ENCODE measurements around the gene LILRA2. TPM values are rescaled to one million over a fixed set of nuclear protein-coding genes. Genes with fewer than 3 reads are reported as not detected.
"Not testable (repeated sequence)": the region's sequence is repeated elsewhere in the genome, so short reads cannot be mapped to it uniquely, and the experiment has no call there.

Gene LILRA2
- total RNA-seq, 5 donors from 2014 or later (not counting 1 experiment from before 2014, with no cell fraction given): 0.16 to 0.47 (median 0.37) TPM; not detected in 1

GRCh38 chr19:54572696-54573311, 786 bp upstream of the LILRA2 start:
- H3K9me3 ChIP-seq: no peaks in the 10 kb centered on the region
- Mint-ChIP-seq H3K9me3 (no peaks in the 10 kb centered on the region), H3K27ac (no peak overlapping the region), H3K27me3 (peaks cover 20 to 46% of the 10 kb centered on the region in 2 donors), H3K4me1 (peaks cover 0 to 13% (median 9%) of the 10 kb centered on the region in 3 donors), H3K36me3 (no peaks in the 10 kb centered on the region), H3K4me3 (no peak overlapping the region)
- H3K36me3 ChIP-seq (ENCODE audit: control insufficient read depth in 2 of 2, extremely low read depth in 1 of 2, insufficient read depth in 1 of 2, low read length in 1 of 2): no peaks in the 10 kb centered on the region
- H3K4me3 ChIP-seq (ENCODE audit: control insufficient read depth in 1 of 2, extremely low read depth in 1 of 2, low read length in 1 of 2): no peak overlapping the region
- POLR2A ChIA-PET: no interaction called here
- DNase-seq: no peak
- H3K27ac ChIP-seq (ENCODE audit: low read length): no peak overlapping the region
- no CpG with 5 or more reads among the region's 9 CpGs for WGBS (ENCODE audit: insufficient coverage)
- H3K27me3 ChIP-seq (replicated peaks in 1 of 2; ENCODE audit: control insufficient read depth in 2 of 2, extremely low read depth in 1 of 2, insufficient read depth in 2 of 2, low read length in 1 of 2): peaks cover 0 to 48% of the 10 kb centered on the region in 2 experiments
- ATAC-seq (replicated peaks in 1 of 4): no peak
- H3K4me1 ChIP-seq (ENCODE audit: control insufficient read depth in 1 of 2, extremely low read depth in 1 of 2, insufficient read depth in 2 of 2, low read length in 2 of 2): peaks cover 0 to 6% of the 10 kb centered on the region in 2 experiments
- CTCF ChIA-PET: no interaction called here

- H3K27ac ChIP-seq (ENCODE audit: low read length): no peak overlapping the region
- Mint-ChIP-seq H3K4me3 (no peak overlapping the region), H3K9me3 (peaks cover 0 to 2% (median 0%) of the 10 kb centered on the region in 3 donors), H3K4me1 (peaks cover 0 to 9% (median 9%) of the 10 kb centered on the region in 3 donors), H3K27me3 (peaks cover 20 to 44% of the 10 kb centered on the region in 2 donors), H3K27ac (no peak overlapping the region), H3K36me3 (no peaks in the 10 kb centered on the region)
- ATAC-seq (replicated peaks in 1 of 4) (no peak), DNase-seq (no peak)
- no CpG with 5 or more reads among the region's 4 CpGs for WGBS (ENCODE audit: insufficient coverage)
- POLR2A ChIA-PET: no interaction called here
- H3K27me3 ChIP-seq (replicated peaks in 1 of 2; ENCODE audit: control insufficient read depth in 2 of 2, extremely low read depth in 1 of 2, insufficient read depth in 2 of 2, low read length in 1 of 2): peaks cover 0 to 48% of the 10 kb centered on the region in 2 experiments
- CTCF ChIA-PET: no interaction called here
- peaks cover 0 to 6% of the 10 kb centered on the region in 2 experiments for H3K4me1 ChIP-seq (ENCODE audit: control insufficient read depth in 1 of 2, extremely low read depth in 1 of 2, insufficient read depth in 2 of 2, low read length in 2 of 2)
- H3K9me3 ChIP-seq: no peaks in the 10 kb centered on the region
- H3K36me3 ChIP-seq (ENCODE audit: control insufficient read depth in 2 of 2, extremely low read depth in 1 of 2, insufficient read depth in 1 of 2, low read length in 1 of 2): no peaks in the 10 kb centered on the region
- no peak overlapping the region for H3K4me3 ChIP-seq (ENCODE audit: control insufficient read depth in 1 of 2, extremely low read depth in 1 of 2, low read length in 1 of 2)
Observed at GRCh38 chr19:54574051-54574450, 461 bp downstream of the LILRA2 start.

GRCh38 chr19:54574527-54575056, 1.0 kb downstream of the LILRA2 start:
- H3K4me1 Mint-ChIP-seq: peaks cover 0 to 9% (median 9%) of the 10 kb centered on the region in 3 donors
- POLR2A ChIA-PET: no interaction called here
- H3K36me3 ChIP-seq (ENCODE audit: control insufficient read depth in 2 of 2, extremely low read depth in 1 of 2, insufficient read depth in 1 of 2, low read length in 1 of 2): no peaks in the 10 kb centered on the region
- H3K9me3 Mint-ChIP-seq: peaks cover 0 to 2% (median 0%) of the 10 kb centered on the region in 3 donors
- H3K27ac ChIP-seq (ENCODE audit: low read length): no peak overlapping the region
- H3K27me3 ChIP-seq (replicated peaks in 1 of 2; ENCODE audit: control insufficient read depth in 2 of 2, extremely low read depth in 1 of 2, insufficient read depth in 2 of 2, low read length in 1 of 2): peaks cover 0 to 48% of the 10 kb centered on the region in 2 experiments
- peaks cover 20 to 47% of the 10 kb centered on the region in 2 donors for H3K27me3 Mint-ChIP-seq
- no peaks in the 10 kb centered on the region for H3K9me3 ChIP-seq
- H3K4me3 Mint-ChIP-seq: no peak overlapping the region
- H3K4me1 ChIP-seq (ENCODE audit: control insufficient read depth in 1 of 2, extremely low read depth in 1 of 2, insufficient read depth in 2 of 2, low read length in 2 of 2): peaks cover 0 to 6% of the 10 kb centered on the region in 2 experiments
- H3K27ac Mint-ChIP-seq: no peak overlapping the region
- H3K4me3 ChIP-seq (ENCODE audit: control insufficient read depth in 1 of 2, extremely low read depth in 1 of 2, low read length in 1 of 2): no peak overlapping the region
- no peak for DNase-seq
- no peaks in the 10 kb centered on the region for H3K36me3 Mint-ChIP-seq
- WGBS (ENCODE audit: insufficient coverage): 60% methylated on average over 2 of the region's 12 CpGs
- CTCF ChIA-PET: no interaction called here
- no peak for ATAC-seq (replicated peaks in 1 of 4)

GRCh38 chr19:54575205-54575604, 1.6 kb downstream of the LILRA2 start:
- H3K27ac Mint-ChIP-seq; CTCF ChIA-PET; DNase-seq; H3K9me3 ChIP-seq; H3K36me3 ChIP-seq (ENCODE audit: control insufficient read depth in 2 of 2, extremely low read depth in 1 of 2, insufficient read depth in 1 of 2, low read length in 1 of 2); H3K9me3 Mint-ChIP-seq; POLR2A ChIA-PET; H3K4me3 ChIP-seq (ENCODE audit: control insufficient read depth in 1 of 2, extremely low read depth in 1 of 2, low read length in 1 of 2); H3K4me1 Mint-ChIP-seq; H3K27ac ChIP-seq (ENCODE audit: low read length); H3K36me3 Mint-ChIP-seq; ATAC-seq (replicated peaks in 1 of 4); H3K4me1 ChIP-seq (ENCODE audit: control insufficient read depth in 1 of 2, extremely low read depth in 1 of 2, insufficient read depth in 2 of 2, low read length in 2 of 2); H3K4me3 Mint-ChIP-seq: not testable (repeated sequence)
- 80% methylated on average over 5 of the region's 9 CpGs for WGBS (ENCODE audit: insufficient coverage)
- H3K27me3 Mint-ChIP-seq: peaks cover 20 to 44% of the 10 kb centered on the region in 2 donors
- peaks cover 0 to 48% of the 10 kb centered on the region in 2 experiments for H3K27me3 ChIP-seq (replicated peaks in 1 of 2; ENCODE audit: control insufficient read depth in 2 of 2, extremely low read depth in 1 of 2, insufficient read depth in 2 of 2, low read length in 1 of 2)

GRCh38 chr19:54576411-54576976, 2.9 kb downstream of the LILRA2 start:
- Mint-ChIP-seq H3K27me3 (peaks cover 20 to 34% of the 10 kb centered on the region in 2 donors), H3K36me3 (no peaks in the 10 kb centered on the region), H3K9me3 (peaks cover 0 to 2% (median 0%) of the 10 kb centered on the region in 3 donors), H3K4me3 (no peak overlapping the region), H3K27ac (no peak overlapping the region), H3K4me1 (peaks cover 0 to 9% (median 9%) of the 10 kb centered on the region in 3 donors)
- H3K9me3 ChIP-seq: no peaks in the 10 kb centered on the region
- no peak for DNase-seq
- H3K27ac ChIP-seq (ENCODE audit: low read length): no peak overlapping the region
- CTCF ChIA-PET: no interaction called here
- peaks cover 0 to 6% of the 10 kb centered on the region in 2 experiments for H3K4me1 ChIP-seq (ENCODE audit: control insufficient read depth in 1 of 2, extremely low read depth in 1 of 2, insufficient read depth in 2 of 2, low read length in 2 of 2)
- H3K4me3 ChIP-seq (ENCODE audit: control insufficient read depth in 1 of 2, extremely low read depth in 1 of 2, low read length in 1 of 2): no peak overlapping the region
- POLR2A ChIA-PET: no interaction called here
- H3K27me3 ChIP-seq (replicated peaks in 1 of 2; ENCODE audit: control insufficient read depth in 2 of 2, extremely low read depth in 1 of 2, insufficient read depth in 2 of 2, low read length in 1 of 2): peaks cover 0 to 39% of the 10 kb centered on the region in 2 experiments
- WGBS (ENCODE audit: insufficient coverage): 50% methylated on average over 2 of the region's 6 CpGs
- no peaks in the 10 kb centered on the region for H3K36me3 ChIP-seq (ENCODE audit: control insufficient read depth in 2 of 2, extremely low read depth in 1 of 2, insufficient read depth in 1 of 2, low read length in 1 of 2)
- no peak for ATAC-seq (replicated peaks in 1 of 4)

GRCh38 chr19:54577334-54577733, 3.7 kb downstream of the LILRA2 start:
- Mint-ChIP-seq H3K36me3 (no peaks in the 10 kb centered on the region), H3K27ac (no peak overlapping the region), H3K4me3 (no peak overlapping the region), H3K4me1 (peaks cover 0 to 9% (median 8%) of the 10 kb centered on the region in 3 donors), H3K9me3 (peaks cover 0 to 3% (median 0%) of the 10 kb centered on the region in 3 donors), H3K27me3 (peaks cover 19 to 27% of the 10 kb centered on the region in 2 donors)
- H3K36me3 ChIP-seq (ENCODE audit: control insufficient read depth in 2 of 2, extremely low read depth in 1 of 2, insufficient read depth in 1 of 2, low read length in 1 of 2): no peaks in the 10 kb centered on the region
- H3K4me3 ChIP-seq (ENCODE audit: control insufficient read depth in 1 of 2, extremely low read depth in 1 of 2, low read length in 1 of 2): no peak overlapping the region
- H3K27ac ChIP-seq (ENCODE audit: low read length): no peak overlapping the region
- H3K27me3 ChIP-seq (replicated peaks in 1 of 2; ENCODE audit: control insufficient read depth in 2 of 2, extremely low read depth in 1 of 2, insufficient read depth in 2 of 2, low read length in 1 of 2): peaks cover 0 to 32% of the 10 kb centered on the region in 2 experiments
- ATAC-seq (replicated peaks in 1 of 4) (no peak), DNase-seq (no peak)
- WGBS (ENCODE audit: insufficient coverage): 82% methylated on average over 2 of the region's 3 CpGs
- ChIA-PET POLR2A (no interaction called here), CTCF (no interaction called here)
- H3K4me1 ChIP-seq (ENCODE audit: control insufficient read depth in 1 of 2, extremely low read depth in 1 of 2, insufficient read depth in 2 of 2, low read length in 2 of 2): peaks cover 0 to 6% of the 10 kb centered on the region in 2 experiments
- no peaks in the 10 kb centered on the region for H3K9me3 ChIP-seq
